Measurements from ENCODE around the gene PTPN7. TPM values are rescaled to one million over a fixed set of nuclear protein-coding genes. Genes with fewer than 3 reads are reported as not detected.

PTPN7 gene
- total RNA-seq, 1 donor from 2014 or later, result 0.44 TPM

- peaks cover 3% of the 10 kb centered on the region for H3K36me3 ChIP-seq
- DNase-seq, result no peak
- TF ChIP-seq CTCF (IDR thresholded peaks at IDR 0.05; ENCODE audit: borderline replicate concordance), result no peak
- H3K27ac ChIP-seq (replicated peaks), result no peak overlapping the region
- H3K4me3 ChIP-seq, result no peak overlapping the region
- H3K4me1 ChIP-seq, result peaks cover 21% of the 10 kb centered on the region
- intact Hi-C loops (cut with micrococcal nuclease), result no loop called here
- no peaks in the 10 kb centered on the region for H3K9me3 ChIP-seq (replicated peaks)
- no peaks in the 10 kb centered on the region for H3K27me3 ChIP-seq (ENCODE audit: low read depth)
These were observed 32.4 kb downstream of the PTPN7 start for GRCh38 chr1:202127836-202128622.

- TF ChIP-seq CTCF (IDR thresholded peaks at IDR 0.05; ENCODE audit: borderline replicate concordance), result no peak
- Histone ChIP-seq H3K9me3 (replicated peaks) (no peaks in the 10 kb centered on the region), H3K27ac (replicated peaks) (no peak overlapping the region), H3K27me3 (ENCODE audit: low read depth) (no peaks in the 10 kb centered on the region), H3K4me1 (peaks cover 16% of the 10 kb centered on the region), H3K4me3 (no peak overlapping the region), H3K36me3 (no peaks in the 10 kb centered on the region)
- DNase-seq, result no peak
- intact Hi-C loops (cut with micrococcal nuclease), result no loop called here
These were observed 33.3 kb downstream of the PTPN7 start for GRCh38 chr1:202127061-202127460.

GRCh38 chr1:202126426-202126825 is 34.0 kb downstream of the PTPN7 start:
- intact Hi-C loops (cut with micrococcal nuclease), result no loop called here
- Histone ChIP-seq H3K4me1 (peaks cover 9% of the 10 kb centered on the region), H3K27ac (replicated peaks) (no peak overlapping the region), H3K4me3 (no peak overlapping the region), H3K27me3 (ENCODE audit: low read depth) (no peaks in the 10 kb centered on the region), H3K36me3 (no peaks in the 10 kb centered on the region), H3K9me3 (replicated peaks) (no peaks in the 10 kb centered on the region)
- no peak for TF ChIP-seq CTCF (IDR thresholded peaks at IDR 0.05; ENCODE audit: borderline replicate concordance)
- no peak for DNase-seq

- peaks cover 8% of the 10 kb centered on the region for H3K4me1 ChIP-seq
- H3K9me3 ChIP-seq (replicated peaks), result no peaks in the 10 kb centered on the region
- H3K27ac ChIP-seq (replicated peaks), result no peak overlapping the region
- DNase-seq, result no peak
- H3K4me3 ChIP-seq, result no peak overlapping the region
- TF ChIP-seq CTCF (IDR thresholded peaks at IDR 0.05; ENCODE audit: borderline replicate concordance), result no peak
- no peaks in the 10 kb centered on the region for H3K27me3 ChIP-seq (ENCODE audit: low read depth)
- no peaks in the 10 kb centered on the region for H3K36me3 ChIP-seq
- intact Hi-C loops (cut with micrococcal nuclease), result no loop called here
These were observed 34.8 kb downstream of the PTPN7 start for GRCh38 chr1:202125611-202126010.

- intact Hi-C loops (cut with micrococcal nuclease), result no loop called here
- DNase-seq, result no peak
- Histone ChIP-seq H3K4me3 (no peak overlapping the region), H3K9me3 (replicated peaks) (no peaks in the 10 kb centered on the region), H3K27ac (replicated peaks) (no peak overlapping the region), H3K36me3 (no peaks in the 10 kb centered on the region), H3K4me1 (peaks cover 4% of the 10 kb centered on the region), H3K27me3 (ENCODE audit: low read depth) (no peaks in the 10 kb centered on the region)
- TF ChIP-seq CTCF (IDR thresholded peaks at IDR 0.05; ENCODE audit: borderline replicate concordance), result no peak
These were observed 36.3 kb downstream of the PTPN7 start for GRCh38 chr1:202124142-202124541.
